GM12892 (cell line): ENCODE results near the gene CDC42BPG.

Experiments used
- DNase-seq: peaks from one replicate; pipeline ENCODE4 v3.0.0; 2011; ENCODE audit not compliant: insufficient read length
- FAIRE-seq: peaks from 2 replicates; lab custom pipeline; 2011; peaks lifted over from hg19 to GRCh38; lab: Jason Lieb, UNC
- POLR2A ChIP-seq: IDR thresholded peaks from 2 replicates; pipeline ENCODE4 v1.6.1; 2011; ENCODE audit warnings: low read depth, low read length, control low read depth
- POLR2AphosphoS5 ChIP-seq: IDR thresholded peaks from 2 replicates; pipeline ENCODE4 v1.6.1; 2011; ENCODE audit warnings: low read depth, low read length, control low read depth
- TAF1 ChIP-seq: IDR thresholded peaks from 2 replicates; pipeline ENCODE4 v1.6.1; 2011; ENCODE audit warnings: low read depth, mild to moderate bottlenecking, control low read depth, low read length, borderline replicate concordance

The CDC42BPG gene

GRCh38 chr11:64814712-64815187, 29.7 kb downstream of the CDC42BPG start:
- no peak for DNase-seq
- FAIRE-seq: peak; percentile 99
- no peak for TF ChIP-seq POLR2AphosphoS5
- no peak for TF ChIP-seq POLR2A
- no peak for TF ChIP-seq TAF1

GRCh38 chr11:64813826-64814225, 30.6 kb downstream of the CDC42BPG start:
- DNase-seq (no peak), FAIRE-seq (no peak)
- TF ChIP-seq POLR2A (no peak), POLR2AphosphoS5 (no peak), TAF1 (no peak)

DNA sequence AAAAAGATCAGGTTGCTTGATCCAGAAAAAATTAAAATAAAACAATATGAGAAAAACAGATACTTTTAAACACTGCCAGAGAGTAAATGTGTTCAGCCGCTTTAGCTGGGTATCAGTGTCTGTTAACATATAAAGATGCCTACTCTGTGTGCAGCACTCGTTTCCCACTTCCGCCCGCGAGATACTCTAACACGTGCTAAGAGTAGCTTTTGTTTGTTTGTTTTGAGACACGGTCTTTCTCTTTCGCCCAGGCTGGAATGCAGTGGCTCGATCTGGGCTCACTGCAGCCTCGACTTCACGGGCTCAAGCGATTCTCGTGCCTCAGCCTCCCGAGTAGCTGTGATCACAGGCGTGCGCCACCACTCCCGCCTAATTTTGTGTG, 33.6 kb downstream of the CDC42BPG start:
- FAIRE-seq (no peak), DNase-seq (no peak)
- no peak for TF ChIP-seq TAF1
- no peak for TF ChIP-seq POLR2AphosphoS5
- TF ChIP-seq POLR2A: no peak

DNA sequence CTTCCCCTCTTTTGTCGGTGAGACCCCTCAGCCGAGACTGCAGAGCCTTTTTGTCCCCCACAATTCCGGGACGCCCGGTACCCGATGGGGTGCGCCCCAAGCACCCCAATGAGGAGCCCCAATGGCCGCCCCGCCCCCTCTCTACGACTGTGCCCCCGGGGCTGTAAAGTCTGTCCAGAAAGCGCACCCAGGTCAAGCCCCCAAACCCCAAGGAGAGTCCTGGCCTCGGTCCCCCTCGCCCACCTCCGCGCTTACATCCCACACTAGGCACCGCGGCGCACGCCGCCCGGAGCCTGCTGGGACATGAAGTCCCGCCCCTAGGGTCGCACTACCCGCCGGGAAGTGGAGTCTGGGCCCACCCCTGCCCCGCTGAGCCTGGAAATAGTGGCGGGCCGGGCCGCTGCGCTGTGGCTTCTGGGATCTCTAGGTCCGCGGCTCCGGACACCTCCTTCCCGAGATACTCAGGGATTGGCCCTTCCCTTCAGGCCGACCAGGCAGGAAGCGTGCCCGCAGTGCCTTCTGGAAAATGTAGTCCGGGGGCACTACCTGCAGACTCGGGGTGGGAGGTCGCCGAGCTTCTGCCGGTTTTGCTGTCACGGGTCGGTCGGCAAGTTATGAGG, 34.1 kb downstream of the CDC42BPG start, which contains the start of gene MEN1:
Gene MEN1, minus strand, starts transcription at position 281 of the 620 bp plus-strand sequence. CDS start 442 bp downstream, outside the sequence.
- peak; percentile 95 for FAIRE-seq
- peak; percentile 90 for DNase-seq

GRCh38 chr11:64809781-64810241, 34.6 kb downstream of the CDC42BPG start:
- FAIRE-seq (no peak), DNase-seq (peak; percentile 51)
- no peak for TF ChIP-seq POLR2A

More for the DNA sequence above, 34.1 kb downstream of the CDC42BPG start, which contains the start of gene MEN1:
- TF ChIP-seq TAF1 (no peak), POLR2A (peak; percentile 58; the same call in 1 of the 2 replicates)

DNA sequence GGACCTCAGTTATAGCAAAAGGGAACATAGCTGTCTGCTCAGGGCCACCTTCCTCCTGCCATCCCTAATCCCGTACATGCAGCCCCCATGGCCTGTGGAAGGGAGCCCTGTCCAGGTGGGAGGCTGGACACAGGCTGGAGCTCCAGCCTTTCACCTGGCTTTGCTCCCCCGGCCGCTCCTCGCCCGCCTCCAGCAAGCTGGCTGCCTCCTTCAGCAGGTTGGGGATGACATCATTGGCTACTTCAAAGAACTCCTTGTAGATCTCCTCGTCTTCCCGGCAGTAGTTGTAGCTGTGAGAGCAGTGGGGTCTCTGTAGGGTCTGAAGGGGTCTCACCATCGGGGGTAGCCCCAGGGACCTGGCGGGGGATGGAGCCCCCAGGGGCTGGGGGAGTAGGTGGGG, 39.0 kb downstream of the CDC42BPG start:
- no peak for TF ChIP-seq POLR2A
- no peak for TF ChIP-seq TAF1
- TF ChIP-seq POLR2AphosphoS5: no peak
- FAIRE-seq (no peak), DNase-seq (no peak)

DNA sequence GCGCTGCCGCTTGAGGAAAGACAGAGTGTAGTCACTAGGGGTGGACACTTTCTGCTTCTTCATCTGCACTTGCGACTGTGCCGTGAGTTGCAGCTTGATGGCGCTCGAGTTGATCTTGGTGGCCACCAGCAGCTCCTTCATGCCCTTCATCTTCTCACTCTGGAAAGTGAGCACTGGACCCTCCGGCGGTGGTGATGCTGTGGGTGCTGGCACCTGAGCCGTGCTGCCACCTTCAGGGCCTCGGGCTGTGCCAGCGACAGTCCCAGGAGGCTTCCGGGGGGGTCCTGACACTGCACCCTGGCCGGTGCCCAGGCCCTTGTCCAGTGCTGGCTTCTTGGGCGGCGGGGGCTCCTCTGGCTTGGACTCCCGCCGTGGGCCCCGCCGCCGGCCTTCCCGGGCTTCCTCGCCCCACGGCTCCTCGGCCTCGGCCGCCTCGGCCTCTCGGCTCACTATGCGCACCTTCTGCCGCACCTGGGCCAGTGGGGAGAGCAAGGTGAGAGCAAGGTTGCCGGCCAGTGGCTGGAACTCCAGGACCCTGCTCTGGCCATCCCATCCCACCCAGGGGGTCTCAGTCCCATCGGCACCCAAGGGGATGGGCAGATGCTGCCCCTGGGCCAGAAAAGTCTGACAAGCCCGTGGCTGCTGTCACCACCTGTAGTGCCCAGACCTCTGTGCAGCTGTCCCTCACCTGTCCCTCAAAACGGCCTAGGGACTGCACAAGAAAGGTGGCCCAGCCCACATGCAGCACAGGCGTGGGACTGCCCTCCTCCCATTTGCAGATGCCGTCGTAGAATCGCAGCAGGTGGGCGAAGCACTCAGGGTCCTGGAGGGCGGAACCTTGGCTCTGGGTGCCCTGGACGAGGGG, 39.9 kb downstream of the CDC42BPG start:
- FAIRE-seq (no peak), DNase-seq (no peak)

GRCh38 chr11:64803846-64804345, 40.6 kb downstream of the CDC42BPG start:
- FAIRE-seq (peak; percentile 44), DNase-seq (no peak)
- TF ChIP-seq TAF1 (no peak), POLR2AphosphoS5 (no peak), POLR2A (no peak)

More for the DNA sequence above, 39.9 kb downstream of the CDC42BPG start:
- TF ChIP-seq POLR2AphosphoS5 (no peak), POLR2A (no peak), TAF1 (no peak)

DNA sequence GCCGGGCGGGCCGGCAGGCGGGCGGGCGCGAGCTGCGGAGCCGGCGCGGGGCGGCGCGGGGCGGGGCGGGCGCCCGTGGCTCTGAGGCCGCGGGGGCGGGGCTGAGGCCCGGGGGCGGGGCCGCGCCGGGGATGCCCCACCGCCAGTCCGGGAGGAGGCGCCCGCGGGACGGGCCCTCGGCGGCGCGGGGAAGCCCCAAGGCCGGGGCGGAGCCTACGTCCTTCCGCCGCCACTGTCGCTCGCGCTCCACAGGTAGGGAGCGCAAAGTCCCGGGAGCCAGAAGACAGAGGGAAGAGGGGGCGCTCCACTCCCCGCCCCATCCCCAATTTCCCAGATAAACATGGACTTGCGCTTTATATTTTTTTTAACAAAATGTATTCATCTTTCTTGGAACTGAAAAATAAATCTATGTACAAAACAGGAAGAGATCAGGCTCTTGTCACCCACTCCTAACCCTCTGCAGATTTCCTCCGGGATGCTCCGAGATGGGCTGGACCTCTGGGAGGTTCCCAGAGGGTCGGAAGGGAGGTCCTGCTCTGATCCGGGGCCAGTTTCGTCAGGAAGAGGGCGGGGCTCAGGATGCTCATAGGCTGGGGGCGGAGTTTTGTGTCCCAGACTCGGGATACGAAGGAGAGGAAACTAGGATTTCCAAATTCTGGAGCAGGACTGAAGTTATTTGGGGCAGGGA, 41.2 kb downstream of the CDC42BPG start, which contains the start of gene MAP4K2:
Gene MAP4K2, minus strand, starts transcription at position 57 of the 688 bp plus-strand sequence. CDS start 65 bp downstream, outside the sequence.
- DNase-seq (peak; percentile 97), FAIRE-seq (peak; percentile 94)
- TF ChIP-seq POLR2A (peak; percentile 53; the same call in 1 of the 2 replicates), TAF1 (no peak), POLR2AphosphoS5 (0 out of 2 replicates have a peak, but pooled peaks have one; percentile 22)

- DNase-seq: peak; percentile 57
- FAIRE-seq: no peak
- TF ChIP-seq POLR2AphosphoS5: no peak
Observed at GRCh38 chr11:64802370-64803157, 41.9 kb downstream of the CDC42BPG start.
